Stimulated activated effector memory CD8-positive, alpha-beta T cell treated with anti-CD3 and anti-CD28 coated beads, Interleukin-12 subunit alpha, Interleukin-12 subunit beta, amount 100 ng/mL, for 72 hours (primary cell): ENCODE measurements around the gene SLC18A2.

Experiments used
- ATAC-seq: fragments of 150-1000 bp; cut with Tn5 transposase; 2 replicates; pipeline ENCODE4 v1.10.0; 2021
- DNase-seq, 2 donors: peaks; one replicate each; pipeline ENCODE4 v3.0.0; 2021 to 2022; ENCODE audit warnings: low spot score in 2 of 2
- H3K27ac Mint-ChIP-seq: one replicate; pipeline ENCODE4 v1.8.0; 2022; ENCODE audit warnings: mild to moderate bottlenecking, mixed read lengths
- H3K36me3 Mint-ChIP-seq: one replicate; pipeline ENCODE4 v1.8.0; 2022; ENCODE audit warnings: mild to moderate bottlenecking, mixed read lengths
- H3K4me1 Mint-ChIP-seq: one replicate; pipeline ENCODE4 v1.8.0; 2022; ENCODE audit warnings: mixed read lengths
- H3K4me3 Mint-ChIP-seq: one replicate; pipeline ENCODE4 v1.8.0; 2022; ENCODE audit warnings: mild to moderate bottlenecking, mixed read lengths
- H3K9me3 Mint-ChIP-seq: one replicate; pipeline ENCODE4 v1.8.0; 2022; ENCODE audit warnings: mixed read lengths

The SLC18A2 gene

GRCh38 chr10:117250411-117250810, 9.5 kb downstream of the SLC18A2 start:
- ATAC-seq, result no peak
- Mint-ChIP-seq H3K36me3 (no peaks in the 10 kb centered on the region), H3K4me3 (no peak overlapping the region), H3K4me1 (no peaks in the 10 kb centered on the region), H3K27ac (no peak overlapping the region), H3K9me3 (no peaks in the 10 kb centered on the region)
- DNase-seq, result no peak

GRCh38 chr10:117253908-117254307, 13.0 kb downstream of the SLC18A2 start:
- no peaks in the 10 kb centered on the region for H3K4me1 Mint-ChIP-seq
- no peak for ATAC-seq
- no peaks in the 10 kb centered on the region for H3K36me3 Mint-ChIP-seq
- H3K27ac Mint-ChIP-seq, result no peak overlapping the region
- H3K4me3 Mint-ChIP-seq, result no peak overlapping the region
- no peak for DNase-seq
- no peaks in the 10 kb centered on the region for H3K9me3 Mint-ChIP-seq

- Mint-ChIP-seq H3K27ac (no peak overlapping the region), H3K9me3 (no peaks in the 10 kb centered on the region), H3K4me1 (peaks cover 2% of the 10 kb centered on the region), H3K4me3 (no peak overlapping the region), H3K36me3 (no peaks in the 10 kb centered on the region)
- no peak for DNase-seq
- ATAC-seq, result no peak
These were observed 13.4 kb downstream of the SLC18A2 start for GRCh38 chr10:117254338-117254737.

GRCh38 chr10:117254774-117255735, 14.1 kb downstream of the SLC18A2 start:
- ATAC-seq, result no peak
- no peaks in the 10 kb centered on the region for H3K9me3 Mint-ChIP-seq
- H3K4me1 Mint-ChIP-seq, result peaks cover 8% of the 10 kb centered on the region
- H3K4me3 Mint-ChIP-seq, result no peak overlapping the region
- H3K36me3 Mint-ChIP-seq, result no peaks in the 10 kb centered on the region
- no peak overlapping the region for H3K27ac Mint-ChIP-seq
- no peak for DNase-seq

- H3K9me3 Mint-ChIP-seq, result no peaks in the 10 kb centered on the region
- ATAC-seq (no peak), DNase-seq (no peak)
- no peaks in the 10 kb centered on the region for H3K36me3 Mint-ChIP-seq
- H3K4me3 Mint-ChIP-seq, result no peak overlapping the region
- peaks cover 11% of the 10 kb centered on the region for H3K4me1 Mint-ChIP-seq
- H3K27ac Mint-ChIP-seq, result no peak overlapping the region
These were observed 15.0 kb downstream of the SLC18A2 start for GRCh38 chr10:117255835-117256460.

- no peak overlapping the region for H3K27ac Mint-ChIP-seq
- no peak overlapping the region for H3K4me3 Mint-ChIP-seq
- H3K9me3 Mint-ChIP-seq, result no peaks in the 10 kb centered on the region
- peaks cover 11% of the 10 kb centered on the region for H3K4me1 Mint-ChIP-seq
- no peak for ATAC-seq
- H3K36me3 Mint-ChIP-seq, result no peaks in the 10 kb centered on the region
- DNase-seq, result no peak
These were observed 16.0 kb downstream of the SLC18A2 start for GRCh38 chr10:117256910-117257309.

GRCh38 chr10:117257721-117258120, 16.8 kb downstream of the SLC18A2 start:
- peak in 1 of 2 donors; percentile 20 for DNase-seq
- no peak overlapping the region for H3K27ac Mint-ChIP-seq
- ATAC-seq, result no peak
- H3K9me3 Mint-ChIP-seq, result no peaks in the 10 kb centered on the region
- no peak overlapping the region for H3K4me3 Mint-ChIP-seq
- no peaks in the 10 kb centered on the region for H3K36me3 Mint-ChIP-seq
- H3K4me1 Mint-ChIP-seq, result peaks cover 11% of the 10 kb centered on the region

GRCh38 chr10:117259279-117259678, 18.4 kb downstream of the SLC18A2 start:
- H3K9me3 Mint-ChIP-seq, result no peaks in the 10 kb centered on the region
- ATAC-seq (no peak), DNase-seq (no peak)
- no peak overlapping the region for H3K4me3 Mint-ChIP-seq
- H3K27ac Mint-ChIP-seq, result no peak overlapping the region
- peaks cover 11% of the 10 kb centered on the region for H3K4me1 Mint-ChIP-seq
- H3K36me3 Mint-ChIP-seq, result no peaks in the 10 kb centered on the region

- Mint-ChIP-seq H3K4me1 (peaks cover 11% of the 10 kb centered on the region), H3K9me3 (no peaks in the 10 kb centered on the region), H3K36me3 (no peaks in the 10 kb centered on the region), H3K27ac (no peak overlapping the region), H3K4me3 (no peak overlapping the region)
- ATAC-seq (no peak), DNase-seq (no peak)
These were observed 19.2 kb downstream of the SLC18A2 start for GRCh38 chr10:117260084-117260483.

- Mint-ChIP-seq H3K9me3 (no peaks in the 10 kb centered on the region), H3K4me1 (peaks cover 11% of the 10 kb centered on the region), H3K36me3 (no peaks in the 10 kb centered on the region), H3K4me3 (no peak overlapping the region), H3K27ac (no peak overlapping the region)
- ATAC-seq, result no peak
- no peak for DNase-seq
These were observed 20.6 kb downstream of the SLC18A2 start for GRCh38 chr10:117261501-117261900.

- H3K4me3 Mint-ChIP-seq, result no peak overlapping the region
- H3K36me3 Mint-ChIP-seq, result no peaks in the 10 kb centered on the region
- no peaks in the 10 kb centered on the region for H3K9me3 Mint-ChIP-seq
- DNase-seq (no peak), ATAC-seq (no peak)
- H3K27ac Mint-ChIP-seq, result no peak overlapping the region
- H3K4me1 Mint-ChIP-seq, result peaks cover 11% of the 10 kb centered on the region
These were observed 21.5 kb downstream of the SLC18A2 start for GRCh38 chr10:117262291-117262902.

- Mint-ChIP-seq H3K36me3 (no peaks in the 10 kb centered on the region), H3K4me3 (no peak overlapping the region), H3K4me1 (peaks cover 11% of the 10 kb centered on the region), H3K27ac (no peak overlapping the region), H3K9me3 (no peaks in the 10 kb centered on the region)
- no peak for ATAC-seq
- DNase-seq, result no peak
These were observed 22.0 kb downstream of the SLC18A2 start for GRCh38 chr10:117262903-117263293.

GRCh38 chr10:117264782-117265181, 23.9 kb downstream of the SLC18A2 start:
- ATAC-seq (no peak), DNase-seq (no peak)
- Mint-ChIP-seq H3K27ac (no peak overlapping the region), H3K9me3 (no peaks in the 10 kb centered on the region), H3K4me1 (peaks cover 6% of the 10 kb centered on the region), H3K36me3 (no peaks in the 10 kb centered on the region), H3K4me3 (no peak overlapping the region)

- H3K4me1 Mint-ChIP-seq, result no peaks in the 10 kb centered on the region
- no peak overlapping the region for H3K4me3 Mint-ChIP-seq
- H3K9me3 Mint-ChIP-seq, result no peaks in the 10 kb centered on the region
- DNase-seq (peak in 1 of 2 donors; percentile 17), ATAC-seq (no peak)
- no peak overlapping the region for H3K27ac Mint-ChIP-seq
- H3K36me3 Mint-ChIP-seq, result no peaks in the 10 kb centered on the region
These were observed 25.5 kb downstream of the SLC18A2 start for GRCh38 chr10:117266400-117266799.

GRCh38 chr10:117266812-117267211, 25.9 kb downstream of the SLC18A2 start:
- Mint-ChIP-seq H3K4me3 (no peak overlapping the region), H3K4me1 (no peaks in the 10 kb centered on the region), H3K27ac (no peak overlapping the region), H3K36me3 (no peaks in the 10 kb centered on the region), H3K9me3 (no peaks in the 10 kb centered on the region)
- ATAC-seq (no peak), DNase-seq (no peak)

GRCh38 chr10:117268258-117268657, 27.3 kb downstream of the SLC18A2 start:
- Mint-ChIP-seq H3K27ac (no peak overlapping the region), H3K4me1 (no peaks in the 10 kb centered on the region), H3K36me3 (peaks cover 9% of the 10 kb centered on the region), H3K9me3 (no peaks in the 10 kb centered on the region), H3K4me3 (no peak overlapping the region)
- no peak for DNase-seq
- ATAC-seq, result no peak
